ENCODE data around the gene BLZF1.
"Not testable (repeated sequence)": the region's sequence is repeated elsewhere in the genome, so short reads cannot be mapped to it uniquely, and the experiment has no call there.

BLZF1 gene

DNA sequence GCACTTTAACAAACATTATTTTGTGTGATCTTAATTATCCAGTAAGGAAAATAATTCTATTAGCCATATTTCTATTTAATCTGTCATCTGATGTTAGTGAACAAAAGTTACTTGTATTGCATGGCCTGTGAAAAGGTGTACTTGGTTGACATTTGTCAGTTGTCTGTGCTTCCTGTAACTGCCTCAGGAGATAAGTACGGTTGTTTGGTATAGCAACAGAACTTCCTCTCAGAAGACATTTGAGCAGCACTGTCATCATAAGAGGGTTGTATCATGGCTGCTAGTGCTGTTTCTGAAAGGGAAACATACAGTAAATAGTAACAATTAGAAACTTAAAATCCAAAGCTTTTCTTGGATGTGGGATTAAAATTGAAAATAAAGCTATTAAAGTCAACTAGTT is 3.4 kb downstream of the BLZF1 start:
- H3K4me3 ChIP-seq: no peak overlapping the region

DNA sequence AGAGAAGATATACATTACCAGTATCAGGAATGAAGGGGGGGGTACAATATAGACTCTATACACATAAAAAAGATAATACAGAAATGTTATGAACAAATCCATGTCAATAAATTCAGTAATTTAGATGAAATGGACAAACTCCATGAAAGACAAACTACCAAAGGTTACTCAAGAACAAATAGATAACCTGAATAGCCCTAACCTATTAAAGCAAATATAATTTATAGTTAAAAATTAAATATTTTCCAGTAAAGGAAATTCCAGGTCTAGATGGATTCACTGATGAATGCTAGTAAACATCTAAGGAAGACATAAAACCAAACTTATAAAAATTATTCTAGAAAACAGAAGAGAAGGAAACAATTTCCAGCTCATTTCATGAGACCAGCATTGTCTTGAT is 13.2 kb downstream of the BLZF1 start:
- Histone ChIP-seq H3K4me3 (no peak overlapping the region), H3K36me3 (replicated peaks) (peaks cover 26% of the 10 kb centered on the region)

More for the DNA sequence above, 3.4 kb downstream of the BLZF1 start:
- in situ Hi-C loops (cut with MboI; ENCODE audit: low sequenced_read_pairs): loop anchor here (25.0 kb wide), 1 partner anchor 259 kb away; the partner anchor contains the start of gene ATP1B1
- no peak for DNase-seq (ENCODE audit: low spot score in 2 of 2)
- Histone ChIP-seq H3K9me3 (no peaks in the 10 kb centered on the region), H3K4me1 (no peaks in the 10 kb centered on the region), H3K36me3 (replicated peaks) (peaks cover 10% of the 10 kb centered on the region), H3K27me3 (ENCODE audit: low read depth) (no peaks in the 10 kb centered on the region)

GRCh38 chr1:169383449-169383848 is 15.5 kb downstream of the BLZF1 start:
- Histone ChIP-seq H3K4me1 (peaks cover 3% of the 10 kb centered on the region), H3K36me3 (replicated peaks) (peaks cover 29% of the 10 kb centered on the region), H3K4me3 (no peak overlapping the region), H3K9me3 (no peaks in the 10 kb centered on the region), H3K27me3 (ENCODE audit: low read depth) (no peaks in the 10 kb centered on the region)
- in situ Hi-C loops (cut with MboI; ENCODE audit: low sequenced_read_pairs): no loop called here
- DNase-seq (ENCODE audit: low spot score in 2 of 2): no peak

More for the DNA sequence above, 13.2 kb downstream of the BLZF1 start:
- Histone ChIP-seq H3K4me1 (no peaks in the 10 kb centered on the region), H3K9me3 (no peaks in the 10 kb centered on the region), H3K27me3 (ENCODE audit: low read depth) (no peaks in the 10 kb centered on the region)
- in situ Hi-C loops (cut with MboI; ENCODE audit: low sequenced_read_pairs): no loop called here
- no peak for DNase-seq (ENCODE audit: low spot score in 2 of 2)

- H3K9me3 ChIP-seq: no peaks in the 10 kb centered on the region
- peak; percentile 14 to 20 for DNase-seq (ENCODE audit: low spot score in 2 of 2)
- H3K4me3 ChIP-seq: no peak overlapping the region
- H3K36me3 ChIP-seq (replicated peaks): peaks cover 24% of the 10 kb centered on the region
- H3K27me3 ChIP-seq (ENCODE audit: low read depth): no peaks in the 10 kb centered on the region
- peaks cover 3% of the 10 kb centered on the region for H3K4me1 ChIP-seq
- in situ Hi-C loops (cut with MboI; ENCODE audit: low sequenced_read_pairs): no loop called here
Observed at GRCh38 chr1:169387399-169387798, 19.4 kb downstream of the BLZF1 start.

GRCh38 chr1:169390303-169390702 is 22.3 kb downstream of the BLZF1 start:
- no peak for DNase-seq (ENCODE audit: low spot score in 2 of 2)
- in situ Hi-C loops (cut with MboI; ENCODE audit: low sequenced_read_pairs): no loop called here

GRCh38 chr1:169392406-169392805 is 24.4 kb downstream of the BLZF1 start:
- Histone ChIP-seq H3K4me1 (no peaks in the 10 kb centered on the region; the same call in none of the 2 replicates), H3K36me3 (replicated peaks) (peaks cover 15% of the 10 kb centered on the region), H3K4me3 (no peak overlapping the region), H3K9me3 (no peaks in the 10 kb centered on the region), H3K27me3 (ENCODE audit: low read depth) (no peaks in the 10 kb centered on the region)
- in situ Hi-C loops (cut with MboI; ENCODE audit: low sequenced_read_pairs): no loop called here
- no peak for DNase-seq (ENCODE audit: low spot score in 2 of 2)

More at GRCh38 chr1:169390303-169390702, 22.3 kb downstream of the BLZF1 start:
- no peaks in the 10 kb centered on the region for H3K27me3 ChIP-seq (ENCODE audit: low read depth)
- no peak overlapping the region for H3K4me3 ChIP-seq
- H3K36me3 ChIP-seq (replicated peaks): peaks cover 17% of the 10 kb centered on the region
- no peaks in the 10 kb centered on the region for H3K9me3 ChIP-seq
- H3K4me1 ChIP-seq: peaks cover 3% of the 10 kb centered on the region

- in situ Hi-C loops (cut with MboI; ENCODE audit: low sequenced_read_pairs): no loop called here
- Histone ChIP-seq H3K36me3 (replicated peaks) (no peaks in the 10 kb centered on the region; the same call in 1 of the 2 replicates), H3K4me1 (no peaks in the 10 kb centered on the region; the same call in none of the 2 replicates), H3K9me3 (no peaks in the 10 kb centered on the region), H3K4me3 (no peak overlapping the region), H3K27me3 (ENCODE audit: low read depth) (no peaks in the 10 kb centered on the region)
- DNase-seq (ENCODE audit: low spot score in 2 of 2): no peak
Observed at GRCh38 chr1:169395955-169396354, 28.0 kb downstream of the BLZF1 start.

DNA sequence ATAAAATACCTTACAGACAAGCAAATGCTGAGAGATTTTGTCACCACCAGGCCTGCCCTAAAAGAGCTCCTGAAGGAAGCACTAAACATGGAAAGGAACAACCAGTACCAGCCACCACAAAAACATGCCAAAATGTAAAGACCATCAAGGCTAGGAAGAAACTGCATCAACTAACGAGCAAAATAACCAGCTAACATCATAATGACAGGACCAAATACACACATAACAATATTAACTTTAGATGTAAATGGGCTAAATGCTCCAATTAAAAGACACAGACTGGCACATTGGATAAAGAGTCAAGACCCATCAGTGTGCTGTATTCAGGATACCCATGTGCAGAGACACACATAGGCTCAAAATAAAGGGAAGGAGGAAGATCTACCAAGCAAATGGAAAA is 34.6 kb downstream of the BLZF1 start:
- H3K36me3 ChIP-seq (replicated peaks); H3K4me1 ChIP-seq; DNase-seq (ENCODE audit: low spot score in 2 of 2); H3K27me3 ChIP-seq (ENCODE audit: low read depth); in situ Hi-C loops (cut with MboI; ENCODE audit: low sequenced_read_pairs); H3K9me3 ChIP-seq; H3K4me3 ChIP-seq: not testable (repeated sequence)

DNA sequence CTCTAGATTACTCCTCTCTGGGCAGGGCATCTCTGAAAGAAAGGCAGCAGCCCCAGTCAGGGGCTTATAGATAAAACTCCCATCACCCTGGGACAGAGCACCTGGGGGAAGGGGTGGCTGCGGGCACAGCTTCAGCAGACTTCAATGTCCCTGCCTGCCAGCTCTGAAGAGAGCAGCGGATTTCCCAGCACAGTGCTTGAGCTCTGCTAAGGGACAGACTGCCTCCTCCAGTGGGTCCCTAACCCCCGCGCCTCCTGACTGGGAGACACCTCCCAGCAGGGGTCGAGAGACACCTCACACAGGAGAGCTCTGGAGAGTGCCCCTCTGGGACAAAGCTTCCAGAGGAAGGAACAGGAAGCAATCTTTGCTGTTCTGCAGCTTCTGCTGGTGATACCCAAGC is 40.3 kb downstream of the BLZF1 start:
- H3K9me3 ChIP-seq; H3K27me3 ChIP-seq (ENCODE audit: low read depth); H3K4me1 ChIP-seq; DNase-seq (ENCODE audit: low spot score in 2 of 2); H3K4me3 ChIP-seq; H3K36me3 ChIP-seq (replicated peaks); in situ Hi-C loops (cut with MboI; ENCODE audit: low sequenced_read_pairs): not testable (repeated sequence)

GRCh38 chr1:169414952-169415351 is 47.0 kb downstream of the BLZF1 start:
- in situ Hi-C loops (cut with MboI; ENCODE audit: low sequenced_read_pairs): no loop called here
- H3K36me3 ChIP-seq (replicated peaks): no peaks in the 10 kb centered on the region
- DNase-seq (ENCODE audit: low spot score in 2 of 2): no peak
- no peaks in the 10 kb centered on the region for H3K4me1 ChIP-seq
- no peaks in the 10 kb centered on the region for H3K9me3 ChIP-seq
- no peaks in the 10 kb centered on the region for H3K27me3 ChIP-seq (ENCODE audit: low read depth)
- H3K4me3 ChIP-seq: no peak overlapping the region

DNA sequence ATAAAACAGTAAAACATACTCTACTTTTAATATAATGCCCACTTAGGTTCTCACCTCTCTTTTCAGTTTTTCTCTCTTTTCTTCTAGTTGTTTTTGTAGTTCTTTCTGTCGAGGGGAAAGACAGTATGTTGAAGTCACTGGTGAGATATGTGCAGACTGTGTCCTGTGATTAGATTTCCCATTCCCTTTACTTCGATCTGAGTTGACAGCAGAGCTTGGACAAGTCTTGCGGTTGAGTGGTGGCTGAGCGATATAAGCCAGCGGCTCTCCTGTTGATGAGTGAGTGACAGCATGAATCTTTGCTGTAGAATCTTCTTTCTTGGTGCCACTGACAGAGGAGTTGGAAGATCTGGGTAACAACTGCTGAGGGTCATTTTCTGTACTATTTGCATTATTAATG is 53.3 kb downstream of the BLZF1 start:
- Histone ChIP-seq H3K4me1 (no peaks in the 10 kb centered on the region), H3K27me3 (ENCODE audit: low read depth) (peaks cover 11% of the 10 kb centered on the region), H3K36me3 (replicated peaks) (no peaks in the 10 kb centered on the region), H3K4me3 (no peak overlapping the region), H3K9me3 (no peaks in the 10 kb centered on the region)
- DNase-seq (ENCODE audit: low spot score in 2 of 2): no peak
- in situ Hi-C loops (cut with MboI; ENCODE audit: low sequenced_read_pairs): no loop called here

DNA sequence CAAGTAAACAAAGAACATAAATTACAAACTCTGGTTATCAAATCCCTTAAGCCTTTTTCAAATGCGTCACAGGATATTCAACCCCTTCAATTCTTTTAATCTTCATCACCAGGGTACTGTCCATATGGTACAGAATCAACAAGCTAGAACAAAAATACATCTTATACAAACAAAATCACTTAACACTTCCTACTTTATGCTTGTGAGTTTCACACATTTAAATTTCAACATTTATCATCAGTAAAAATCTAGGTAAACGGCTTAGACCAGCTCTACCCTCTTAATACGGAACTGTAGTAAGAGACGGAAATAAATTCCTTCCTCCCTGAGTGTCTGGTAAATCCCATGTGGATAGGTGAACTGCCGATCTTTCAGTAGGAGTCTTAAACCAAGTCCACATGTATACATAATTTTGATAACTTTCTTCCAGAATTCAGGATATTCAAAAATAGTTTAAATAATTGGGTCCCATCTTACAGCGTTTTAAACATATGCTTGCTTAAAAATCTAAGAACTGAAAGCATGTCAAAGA is 58.2 kb downstream of the BLZF1 start:
- no peak overlapping the region for H3K4me3 ChIP-seq
- no peaks in the 10 kb centered on the region for H3K4me1 ChIP-seq
- no peaks in the 10 kb centered on the region for H3K36me3 ChIP-seq (replicated peaks)
- peaks cover 22% of the 10 kb centered on the region for H3K27me3 ChIP-seq (ENCODE audit: low read depth)
- in situ Hi-C loops (cut with MboI; ENCODE audit: low sequenced_read_pairs): no loop called here
- no peak for DNase-seq (ENCODE audit: low spot score in 2 of 2)
- no peaks in the 10 kb centered on the region for H3K9me3 ChIP-seq

- Histone ChIP-seq H3K27me3 (ENCODE audit: low read depth) (peaks cover 22% of the 10 kb centered on the region), H3K4me1 (no peaks in the 10 kb centered on the region), H3K9me3 (0 out of 2 replicates have a peak, but pooled peaks cover under 1% of the 10 kb centered on the region), H3K4me3 (peak within 1 kb of the TSS; percentile 12; the same call in 1 of the 2 replicates), H3K36me3 (replicated peaks) (no peaks in the 10 kb centered on the region)
- in situ Hi-C loops (cut with MboI; ENCODE audit: low sequenced_read_pairs): no loop called here
- DNase-seq (ENCODE audit: low spot score in 2 of 2): peak; percentile 39 to 73
Observed at GRCh38 chr1:169427081-169427641, 59.2 kb downstream of the BLZF1 start, which contains the start of gene CCDC181. TSS of gene CCDC181 (minus strand) at chr1:169427474. CDS start at chr1:169424927, 2,547 bp downstream.
